Measurements from ENCODE around the gene RABGAP1L.

DNA sequence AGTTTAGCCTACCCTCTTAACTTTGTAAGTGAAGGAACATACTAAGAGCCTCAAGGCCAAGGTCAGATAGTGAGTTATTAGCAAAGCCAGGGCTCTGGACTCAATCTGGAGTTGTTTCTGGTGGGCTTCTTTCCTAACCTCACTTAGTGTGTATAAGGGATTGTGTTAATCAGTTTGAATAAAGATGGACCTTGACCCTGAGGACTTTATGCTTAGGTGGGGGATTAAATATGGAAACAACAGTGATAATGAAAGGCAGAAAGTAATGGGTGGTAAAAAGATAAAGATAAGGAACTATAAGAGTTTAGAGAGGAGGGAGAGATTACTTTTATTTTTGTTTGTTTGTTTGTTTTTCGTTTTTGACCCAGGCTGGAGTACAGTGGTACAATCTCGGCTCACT is 5.5 kb downstream of the RABGAP1L start:
- TF ChIP-seq CTCF (IDR thresholded peaks at IDR 0.05; ENCODE audit: control extremely low read depth in 1 of 3, insufficient read depth in 1 of 3, low read depth in 1 of 3, low read length in 3 of 3), result no peak
- TF ChIP-seq, protein P1, sequence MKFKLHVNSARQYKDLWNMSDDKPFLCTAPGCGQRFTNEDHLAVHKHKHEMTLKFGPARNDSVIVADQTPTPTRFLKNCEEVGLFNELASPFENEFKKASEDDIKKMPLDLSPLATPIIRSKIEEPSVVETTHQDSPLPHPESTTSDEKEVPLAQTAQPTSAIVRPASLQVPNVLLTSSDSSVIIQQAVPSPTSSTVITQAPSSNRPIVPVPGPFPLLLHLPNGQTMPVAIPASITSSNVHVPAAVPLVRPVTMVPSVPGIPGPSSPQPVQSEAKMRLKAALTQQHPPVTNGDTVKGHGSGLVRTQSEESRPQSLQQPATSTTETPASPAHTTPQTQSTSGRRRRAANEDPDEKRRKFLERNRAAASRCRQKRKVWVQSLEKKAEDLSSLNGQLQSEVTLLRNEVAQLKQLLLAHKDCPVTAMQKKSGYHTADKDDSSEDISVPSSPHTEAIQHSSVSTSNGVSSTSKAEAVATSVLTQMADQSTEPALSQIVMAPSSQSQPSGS (IDR thresholded peaks at IDR 0.05; ENCODE audit: low read length), result no peak
- no peak for TF ChIP-seq GTF2F1 (IDR thresholded peaks at IDR 0.05; ENCODE audit: borderline replicate concordance, low read depth, low read length)
- no peak for TF ChIP-seq TAF1 (IDR thresholded peaks at IDR 0.05; ENCODE audit: low read depth, low read length)
- TF ChIP-seq EP300 (IDR thresholded peaks at IDR 0.05; ENCODE audit: borderline replicate concordance in 1 of 2, low read depth in 2 of 2, low read length in 2 of 2), result no peak
- TF ChIP-seq MAX (IDR thresholded peaks at IDR 0.05), result no peak
- no peak for TF ChIP-seq POLR2AphosphoS5 (IDR thresholded peaks at IDR 0.05; ENCODE audit: low read depth, low read length)
- no peak for TF ChIP-seq BRCA1 (IDR thresholded peaks at IDR 0.05; ENCODE audit: low read depth, low read length)
- TF ChIP-seq JUND (IDR thresholded peaks at IDR 0.05; ENCODE audit: low read length), result no peak
- no peak for TF ChIP-seq CREB1 (IDR thresholded peaks at IDR 0.05)
- no peak for TF ChIP-seq RBBP5 (IDR thresholded peaks at IDR 0.05; ENCODE audit: borderline replicate concordance, low read depth, low read length)
- TF ChIP-seq, protein P2, sequence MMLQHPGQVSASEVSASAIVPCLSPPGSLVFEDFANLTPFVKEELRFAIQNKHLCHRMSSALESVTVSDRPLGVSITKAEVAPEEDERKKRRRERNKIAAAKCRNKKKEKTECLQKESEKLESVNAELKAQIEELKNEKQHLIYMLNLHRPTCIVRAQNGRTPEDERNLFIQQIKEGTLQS (IDR thresholded peaks at IDR 0.05; ENCODE audit: insufficient read depth, low read depth, low read length), result no peak
- no peak for TF ChIP-seq EZH2 (IDR thresholded peaks at IDR 0.05; ENCODE audit: low read depth, low read length, severe bottlenecking)
- TF ChIP-seq YY1 (IDR thresholded peaks at IDR 0.05; ENCODE audit: low read depth, low read length), result no peak

Data from H1 (cell line).